GM13977 (cell line): ENCODE measurements around the gene CRYGS.

Experiments used
- DNase-seq: peaks from one replicate; pipeline ENCODE4 v3.0.0; 2012; ENCODE audit warnings: low spot score
- in situ Hi-C: fragments of 300-500 bp; cut with MboI; formaldehyde crosslinking; loops from one replicate; pipeline ENCODE4 v1.12.0; 2022; ENCODE audit warnings: low sequenced_read_pairs, low pct_unique_long_range_greater_than_20kb, mixed read lengths, inconsistent platforms; ENCODE audit not compliant: unreplicated experiment
- TF ChIP-seq, protein P1 (sequence below): IDR thresholded peaks from 2 replicates; pipeline ENCODE4 v1.5.1; 2012; ENCODE audit warnings: mild to moderate bottlenecking, control low read depth; ENCODE audit not compliant: insufficient read depth; ENCODE audit errors: extremely low read depth, missing control alignments

The CRYGS gene

DNA sequence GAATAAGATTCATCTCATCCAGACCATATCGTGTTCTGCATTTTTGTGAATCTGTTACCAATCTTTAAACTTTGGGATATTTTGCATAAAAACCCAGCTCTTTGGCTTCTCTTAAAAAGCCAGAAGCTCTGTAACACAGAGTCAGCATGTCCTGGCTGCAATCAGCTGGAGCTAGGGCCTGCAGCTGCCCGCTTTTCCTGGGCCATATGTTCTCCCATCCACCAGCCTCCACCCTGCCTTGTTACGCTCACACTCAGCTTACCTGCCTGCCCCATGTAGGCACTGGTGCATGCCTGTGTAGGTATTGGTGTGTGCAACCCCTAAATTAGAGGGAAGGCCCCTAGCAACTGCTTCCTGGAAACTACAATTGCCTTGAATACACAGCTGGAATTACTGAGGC lies 48.2 kb downstream of the CRYGS start:
- in situ Hi-C loops, result no loop called here
- TF ChIP-seq, protein P1, sequence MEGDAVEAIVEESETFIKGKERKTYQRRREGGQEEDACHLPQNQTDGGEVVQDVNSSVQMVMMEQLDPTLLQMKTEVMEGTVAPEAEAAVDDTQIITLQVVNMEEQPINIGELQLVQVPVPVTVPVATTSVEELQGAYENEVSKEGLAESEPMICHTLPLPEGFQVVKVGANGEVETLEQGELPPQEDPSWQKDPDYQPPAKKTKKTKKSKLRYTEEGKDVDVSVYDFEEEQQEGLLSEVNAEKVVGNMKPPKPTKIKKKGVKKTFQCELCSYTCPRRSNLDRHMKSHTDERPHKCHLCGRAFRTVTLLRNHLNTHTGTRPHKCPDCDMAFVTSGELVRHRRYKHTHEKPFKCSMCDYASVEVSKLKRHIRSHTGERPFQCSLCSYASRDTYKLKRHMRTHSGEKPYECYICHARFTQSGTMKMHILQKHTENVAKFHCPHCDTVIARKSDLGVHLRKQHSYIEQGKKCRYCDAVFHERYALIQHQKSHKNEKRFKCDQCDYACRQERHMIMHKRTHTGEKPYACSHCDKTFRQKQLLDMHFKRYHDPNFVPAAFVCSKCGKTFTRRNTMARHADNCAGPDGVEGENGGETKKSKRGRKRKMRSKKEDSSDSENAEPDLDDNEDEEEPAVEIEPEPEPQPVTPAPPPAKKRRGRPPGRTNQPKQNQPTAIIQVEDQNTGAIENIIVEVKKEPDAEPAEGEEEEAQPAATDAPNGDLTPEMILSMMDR, result no peak
- DNase-seq, result no peak

DNA sequence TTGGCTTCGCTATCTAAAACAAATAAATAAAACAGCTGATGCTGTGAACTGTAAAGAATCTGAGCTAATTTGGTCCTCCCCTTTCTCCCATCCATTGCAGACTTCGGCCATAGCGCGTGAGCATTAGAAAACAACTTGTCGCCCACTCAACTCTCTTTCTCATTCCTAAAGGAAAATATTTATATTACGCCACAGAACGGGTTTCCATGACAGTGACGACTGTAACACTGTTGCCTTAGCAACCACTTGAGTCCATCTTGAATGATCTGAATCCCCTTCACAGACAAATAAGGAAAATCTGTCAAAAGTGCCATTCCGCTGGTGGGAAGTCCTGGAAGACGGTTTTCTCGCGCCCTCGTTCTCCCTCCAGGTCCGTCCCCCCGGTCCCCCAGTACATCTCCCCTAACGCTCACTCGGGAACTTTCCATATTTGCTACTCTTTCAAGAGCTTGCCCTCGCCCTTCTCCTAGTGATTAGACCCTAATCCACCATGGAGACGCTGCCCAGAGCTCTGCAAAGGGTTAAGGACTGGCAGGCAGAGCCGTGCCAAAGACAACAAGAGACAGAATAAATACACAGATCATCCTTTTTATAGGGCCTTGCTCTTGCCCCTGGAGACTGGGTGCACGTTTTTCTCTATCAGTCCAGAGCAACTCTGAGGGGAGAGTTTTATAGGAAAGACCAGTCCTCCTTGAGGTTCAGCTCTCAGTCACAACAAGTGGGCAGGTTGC lies 50.5 kb downstream of the CRYGS start:
- TF ChIP-seq, protein P1, result no peak
- in situ Hi-C loops, result no loop called here
- no peak for DNase-seq

DNA sequence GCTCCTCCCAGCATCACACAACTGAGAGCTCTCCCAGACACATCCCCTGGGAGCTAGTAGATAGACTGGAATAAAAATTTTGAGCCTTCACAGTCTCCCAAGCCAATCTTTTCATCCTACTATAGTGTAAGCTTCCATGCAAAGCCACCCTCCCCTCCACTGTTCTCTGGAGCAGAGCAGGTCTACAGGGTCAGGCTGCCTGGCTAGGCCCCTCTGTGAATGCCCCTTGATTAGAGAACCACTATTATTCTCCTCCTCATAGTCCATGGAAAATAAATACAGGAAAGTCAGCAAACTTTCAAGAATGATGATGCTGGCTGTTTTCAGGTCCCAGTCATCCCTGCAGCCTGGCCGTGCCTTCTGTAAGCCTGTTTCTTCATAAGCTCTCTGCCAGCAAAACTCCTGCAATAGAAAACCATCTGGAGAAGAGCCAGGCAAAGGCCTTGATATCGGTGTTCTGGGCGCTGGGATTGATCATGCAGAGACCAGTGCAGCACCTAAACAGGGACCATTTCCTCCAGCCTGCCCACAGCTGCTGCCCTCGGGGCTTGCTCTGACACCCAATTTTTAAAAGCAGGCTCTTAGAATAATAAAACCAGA lies 51.7 kb downstream of the CRYGS start:
- in situ Hi-C loops, result no loop called here
- TF ChIP-seq, protein P1, result no peak
- no peak for DNase-seq

DNA sequence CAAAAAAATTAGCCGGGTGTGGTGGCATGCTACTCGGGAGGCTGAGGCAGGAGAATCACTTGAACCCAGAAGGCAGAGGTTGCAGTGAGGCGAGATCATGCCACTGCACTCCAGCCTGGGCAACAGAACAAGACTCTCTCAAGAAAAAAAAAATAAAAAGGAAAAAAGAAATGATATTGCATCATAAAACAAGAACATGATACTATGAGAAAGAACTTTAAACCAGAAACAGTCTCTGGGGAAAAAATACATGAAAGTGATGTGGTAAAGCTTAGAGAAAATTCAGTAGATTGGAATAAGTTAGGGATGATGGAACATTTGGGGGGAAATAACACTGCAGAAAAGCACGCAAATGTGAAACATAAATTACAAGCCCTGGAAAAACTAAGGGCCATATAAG lies 54.7 kb downstream of the CRYGS start:
- in situ Hi-C loops, result no loop called here
- TF ChIP-seq, protein P1, result no peak

More for the DNA sequence above, 54.7 kb downstream of the CRYGS start:
- no peak for DNase-seq
